Activated CD8-positive, alpha-beta memory T cell treated with anti-CD3 and anti-CD28 coated beads for 48 hours (primary cell): ENCODE results near the gene ZFYVE28.

Experiments used
- DNase-seq, 3 experiments: peaks; one replicate each; pipeline ENCODE4 v3.0.0-alpha.2; 2020; ENCODE audit warnings: low read depth in 2 of 3, low spot score in 2 of 3

The ZFYVE28 gene

GRCh38 chr4:2370597-2371320 is 47.7 kb downstream of the ZFYVE28 start:
- DNase-seq, result no peak

GRCh38 chr4:2368746-2369437 is 49.6 kb downstream of the ZFYVE28 start:
- DNase-seq, result no peak

GRCh38 chr4:2367626-2368025 is 50.8 kb downstream of the ZFYVE28 start:
- no peak for DNase-seq

GRCh38 chr4:2366252-2367192 is 51.9 kb downstream of the ZFYVE28 start:
- DNase-seq, result no peak

- DNase-seq, result no peak
These were observed 52.6 kb downstream of the ZFYVE28 start for GRCh38 chr4:2365913-2366210.

GRCh38 chr4:2365054-2365912 is 53.2 kb downstream of the ZFYVE28 start:
- no peak for DNase-seq

GRCh38 chr4:2364654-2365053 is 53.8 kb downstream of the ZFYVE28 start:
- peak in 2 of 3 experiments; percentile 25 to 31 for DNase-seq

- DNase-seq, result no peak
These were observed 54.3 kb downstream of the ZFYVE28 start for GRCh38 chr4:2363951-2364653.

- DNase-seq, result no peak
These were observed 55.3 kb downstream of the ZFYVE28 start for GRCh38 chr4:2363056-2363721.

- no peak for DNase-seq
These were observed 56.0 kb downstream of the ZFYVE28 start for GRCh38 chr4:2362266-2363055.

GRCh38 chr4:2361366-2362265 is 56.8 kb downstream of the ZFYVE28 start:
- DNase-seq, result no peak

GRCh38 chr4:2360396-2360730 is 58.1 kb downstream of the ZFYVE28 start:
- no peak for DNase-seq

- DNase-seq, result no peak
These were observed 58.7 kb downstream of the ZFYVE28 start for GRCh38 chr4:2359591-2360395.

- DNase-seq, result no peak
These were observed 60.4 kb downstream of the ZFYVE28 start for GRCh38 chr4:2357821-2358745.

- DNase-seq, result no peak
These were observed 62.0 kb downstream of the ZFYVE28 start for GRCh38 chr4:2356123-2357069.
